HepG2 (cell line): ENCODE results near the gene BTF3L4. TPM values are rescaled to one million over a fixed set of nuclear protein-coding genes. Genes with fewer than 3 reads are reported as not detected.

Source experiments
- ARID3A ChIP-seq: IDR thresholded peaks from 2 replicates; pipeline ENCODE4 v1.6.1; 2012; ENCODE audit warnings: low read depth, low read length, improper control_type of control experiment
- ASH2L ChIP-seq: fragments of 300-600, 200-600 bp; sonication (generic); IDR thresholded peaks from 2 replicates; pipeline ENCODE4 v1.7.0; 2017; ENCODE audit warnings: low read depth, mild to moderate bottlenecking, moderate library complexity, mixed read lengths, low read length; ENCODE audit not compliant: insufficient read length
- BRCA1 ChIP-seq: sonication (generic); formaldehyde crosslinking; IDR thresholded peaks from 2 replicates; pipeline ENCODE4 v1.4.0; 2020; ENCODE audit warnings: missing genetic modification reagents
- GABPA ChIP-seq, 2 experiments: IDR thresholded peaks; 2 replicates each; pipeline ENCODE4 v1.6.1; 2011 to 2016; ENCODE audit warnings: low read depth in 2 of 2, low read length in 1 of 2, missing biosample characterization in 1 of 2, missing genetic modification characterization in 1 of 2
- HNF4A ChIP-seq: sonication (generic); formaldehyde crosslinking; IDR thresholded peaks from 2 replicates; pipeline ENCODE4 v1.4.0; 2020; ENCODE audit warnings: missing genetic modification reagents
- HNRNPUL1 ChIP-seq: fragments of 200-400 bp; formaldehyde crosslinking; IDR thresholded peaks from 2 replicates; pipeline ENCODE4 v1.6.1; 2017; ENCODE audit warnings: low read depth, mild to moderate bottlenecking, low read length, moderate library complexity
- IKZF4 ChIP-seq: sonication (generic); formaldehyde crosslinking; IDR thresholded peaks from 2 replicates; pipeline ENCODE4 v1.5.1; 2020; ENCODE audit warnings: borderline replicate concordance, mild to moderate bottlenecking, low read depth, missing genetic modification reagents; ENCODE audit errors: not compliant biosample characterization
- MED13 ChIP-seq: sonication (generic); formaldehyde crosslinking; IDR thresholded peaks from 2 replicates; pipeline ENCODE4 v1.5.0; 2020; ENCODE audit warnings: missing genetic modification reagents
- PRDM15 ChIP-seq: sonication (generic); formaldehyde crosslinking; IDR thresholded peaks from 2 replicates; pipeline ENCODE4 v1.4.0; 2020; ENCODE audit warnings: missing genetic modification reagents
- RELA ChIP-seq: sonication (generic); formaldehyde crosslinking; IDR thresholded peaks from 2 replicates; pipeline ENCODE4 v1.4.0; 2020; ENCODE audit warnings: missing genetic modification reagents
- SCMH1 ChIP-seq: sonication (generic); formaldehyde crosslinking; IDR thresholded peaks from 2 replicates; pipeline ENCODE4 v1.9.0; 2021; ENCODE audit warnings: missing genetic modification reagents, mild to moderate bottlenecking, borderline replicate concordance
- TEF ChIP-seq: sonication (generic); formaldehyde crosslinking; IDR thresholded peaks from 2 replicates; pipeline ENCODE4 v1.5.0; 2020; ENCODE audit warnings: missing genetic modification reagents
- ZFP36 ChIP-seq: fragments of 150-350 bp; IDR thresholded peaks from 2 replicates; pipeline ENCODE4 v1.6.1; 2018; ENCODE audit warnings: borderline replicate concordance, low read length, low read depth; ENCODE audit not compliant: partially characterized antibody
- ZFP90 ChIP-seq: sonication (generic); formaldehyde crosslinking; IDR thresholded peaks from 2 replicates; pipeline ENCODE4 v1.8.0; 2022; ENCODE audit warnings: missing genetic modification reagents, mild to moderate bottlenecking, inconsistent platforms, borderline replicate concordance
- ZNF253 ChIP-seq: sonication (generic); formaldehyde crosslinking; IDR thresholded peaks from 2 replicates; pipeline ENCODE4 v1.8.0; 2022; ENCODE audit warnings: mild to moderate bottlenecking, missing genetic modification reagents, borderline replicate concordance
- ZNF543 ChIP-seq: sonication (generic); formaldehyde crosslinking; IDR thresholded peaks from 2 replicates; pipeline ENCODE4 v1.4.0; 2020; ENCODE audit warnings: mild to moderate bottlenecking, missing genetic modification reagents
- ZNF557 ChIP-seq: sonication (generic); formaldehyde crosslinking; IDR thresholded peaks from 2 replicates; pipeline ENCODE4 v1.4.0; 2020; ENCODE audit warnings: missing genetic modification reagents
- ZNF616 ChIP-seq: sonication (generic); formaldehyde crosslinking; IDR thresholded peaks from 2 replicates; pipeline ENCODE4 v1.5.0; 2020; ENCODE audit warnings: low read depth, mild to moderate bottlenecking, missing genetic modification reagents
- ZNF775 ChIP-seq: sonication (generic); formaldehyde crosslinking; IDR thresholded peaks from 2 replicates; pipeline ENCODE4 v1.4.0; 2020; ENCODE audit warnings: missing genetic modification reagents, mild to moderate bottlenecking, moderate library complexity, borderline replicate concordance
- ZSCAN29 ChIP-seq: sonication (generic); formaldehyde crosslinking; conservative IDR thresholded peaks from 2 replicates; pipeline ENCODE4 v1.4.0; 2020; ENCODE audit warnings: mild to moderate bottlenecking, missing genetic modification reagents
- polyA plus RNA-seq, 8 experiments: library from polyadenylated mRNA; depleted of rRNA in 3 of 8; stranded (reverse) in 7 of 8; unstranded in 1 of 8; fragments of >200 nt; fragmentation: Illumina TruSeq in 4 of 8; extraction: Trizol in 4 of 8; gene quantifications; 2 replicates each; pipeline versions ENCODE4 v1.2.1 to v1.2.3, GENCODE V29; 2011 to 2016; ENCODE audit warnings: low read depth in 4 of 8, missing spikeins in 1 of 8, mixed read lengths in 1 of 8; ENCODE audit not compliant: insufficient read depth in 1 of 8
- total RNA-seq, 5 experiments: library from RNA; depleted of rRNA; stranded (reverse); fragments of >200 nt; fragmentation: Illumina TruSeq; extraction: Trizol; gene quantifications; 2 replicates each; pipeline ENCODE4 v1.2.3, GENCODE V29; 2016; ENCODE audit warnings: low read depth in 1 of 5
- TF ChIP-seq, protein P1 (sequence below): sonication (generic); formaldehyde crosslinking; IDR thresholded peaks from 2 replicates; pipeline ENCODE4 v1.8.1; 2023; ENCODE audit warnings: mild to moderate bottlenecking, missing genetic modification reagents, borderline replicate concordance
- TF ChIP-seq, protein P2 (sequence below): sonication (generic); formaldehyde crosslinking; IDR thresholded peaks from 2 replicates; pipeline ENCODE4 v1.9.0; 2022; ENCODE audit warnings: missing genetic modification reagents, mild to moderate bottlenecking, borderline replicate concordance

The BTF3L4 gene
- total and polyA plus RNA-seq, 2 of the 13 experiments (the other 11 are each of a cell fraction or from before 2014, with no cell fraction given) = 59.0 to 74.3 TPM

DNA sequence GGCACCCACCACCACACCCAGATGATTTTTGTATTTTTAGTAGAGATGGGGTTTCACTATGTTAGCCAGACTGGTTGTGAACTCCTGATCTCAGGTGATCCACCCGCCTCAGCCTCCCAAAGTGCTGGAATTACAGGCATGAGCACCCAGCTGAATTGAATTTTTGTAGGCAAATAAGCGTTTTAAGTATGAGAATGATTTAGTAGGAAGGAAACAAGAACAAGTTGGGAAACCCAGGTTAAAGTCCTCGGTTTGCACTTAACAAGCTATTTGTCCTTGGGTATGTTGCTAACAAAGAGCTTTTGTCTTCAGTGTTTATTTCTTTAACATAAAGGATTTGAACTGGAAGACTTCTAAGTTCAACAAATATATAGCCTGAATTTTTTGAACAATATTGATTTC is 23.9 kb downstream of the BTF3L4 start (continued):
- TF ChIP-seq SCMH1 (CRISPR knock-in tag) = no peak
- peak; percentile 83 for TF ChIP-seq ARID3A
- peak; percentile 28 for TF ChIP-seq ASH2L
- no peak for TF ChIP-seq ZFP36
- TF ChIP-seq, protein P1, sequence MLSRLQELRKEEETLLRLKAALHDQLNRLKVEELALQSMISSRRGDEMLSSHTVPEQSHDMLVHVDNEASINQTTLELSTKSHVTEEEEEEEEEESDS (CRISPR knock-in tag) = no peak
- TF ChIP-seq TEF (CRISPR knock-in tag) = no peak
- TF ChIP-seq PRDM15 (CRISPR knock-in tag) = no peak
- TF ChIP-seq, protein P2, sequence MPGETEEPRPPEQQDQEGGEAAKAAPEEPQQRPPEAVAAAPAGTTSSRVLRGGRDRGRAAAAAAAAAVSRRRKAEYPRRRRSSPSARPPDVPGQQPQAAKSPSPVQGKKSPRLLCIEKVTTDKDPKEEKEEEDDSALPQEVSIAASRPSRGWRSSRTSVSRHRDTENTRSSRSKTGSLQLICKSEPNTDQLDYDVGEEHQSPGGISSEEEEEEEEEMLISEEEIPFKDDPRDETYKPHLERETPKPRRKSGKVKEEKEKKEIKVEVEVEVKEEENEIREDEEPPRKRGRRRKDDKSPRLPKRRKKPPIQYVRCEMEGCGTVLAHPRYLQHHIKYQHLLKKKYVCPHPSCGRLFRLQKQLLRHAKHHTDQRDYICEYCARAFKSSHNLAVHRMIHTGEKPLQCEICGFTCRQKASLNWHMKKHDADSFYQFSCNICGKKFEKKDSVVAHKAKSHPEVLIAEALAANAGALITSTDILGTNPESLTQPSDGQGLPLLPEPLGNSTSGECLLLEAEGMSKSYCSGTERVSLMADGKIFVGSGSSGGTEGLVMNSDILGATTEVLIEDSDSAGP (CRISPR knock-in tag) = no peak
- peak; percentile 91 for TF ChIP-seq HNF4A (CRISPR knock-in tag)
- no peak for TF ChIP-seq ZNF557
- no peak for TF ChIP-seq ZNF616 (CRISPR knock-in tag)
- TF ChIP-seq GABPA (IDR thresholded peaks at IDR 0.05; ENCODE audit: low read depth, low read length) = no peak
- TF ChIP-seq GABPA (CRISPR knock-in tag; IDR thresholded peaks at IDR 0.05; ENCODE audit: low read depth) = 0 out of 2 replicates have a peak, but pooled peaks have one; percentile 17
- no peak for TF ChIP-seq BRCA1 (CRISPR knock-in tag)
- no peak for TF ChIP-seq HNRNPUL1
- no peak for TF ChIP-seq ZNF253
- TF ChIP-seq ZFP90 (CRISPR knock-in tag) = no peak
- TF ChIP-seq RELA (CRISPR knock-in tag) = no peak
- TF ChIP-seq MED13 (CRISPR knock-in tag) = 0 out of 2 replicates have a peak, but pooled peaks have one; percentile 27
- TF ChIP-seq ZNF775 = no peak
- no peak for TF ChIP-seq IKZF4
- TF ChIP-seq ZSCAN29 = peak; percentile 94
- no peak for TF ChIP-seq ZNF543 (CRISPR knock-in tag)
